Stimulated activated naive B cell treated with anti-CD40 and anti-IgM and Interleukin-4, amounts not matched to agents 10 μg/mL and 1 μg/mL and 100 μg/mL, for 72 hours (primary cell): Measurements from ENCODE around the gene CLMP.

Experiments used
- ATAC-seq, 2 donors: fragments of 150-1000 bp; cut with Tn5 transposase; replicated peaks; 2 replicates each; pipeline ENCODE4 v1.10.0; 2021; ENCODE audit warnings: moderate library complexity in 1 of 2
- DNase-seq: peaks from one replicate; pipeline ENCODE4 v3.0.0; 2021
- H3K27ac Mint-ChIP-seq: one replicate; pipeline ENCODE4 v1.8.0; 2022; ENCODE audit warnings: mild to moderate bottlenecking, mixed read lengths
- H3K27me3 Mint-ChIP-seq, 2 donors: one replicate each; pipeline ENCODE4 v1.8.0; 2022; ENCODE audit warnings: mixed read lengths in 2 of 2
- H3K36me3 Mint-ChIP-seq, 2 donors: one replicate each; pipeline ENCODE4 v1.8.0; 2022; ENCODE audit warnings: mixed read lengths in 2 of 2, mild to moderate bottlenecking in 1 of 2
- H3K4me1 Mint-ChIP-seq, 2 donors: one replicate each; pipeline ENCODE4 v1.8.0; 2022; ENCODE audit warnings: mixed read lengths in 2 of 2, mild to moderate bottlenecking in 1 of 2
- H3K4me3 Mint-ChIP-seq, 2 donors: one replicate each; pipeline ENCODE4 v1.8.0; 2022; ENCODE audit warnings: mild to moderate bottlenecking in 2 of 2, mixed read lengths in 2 of 2, moderate library complexity in 1 of 2
- H3K9me3 Mint-ChIP-seq, 2 donors: one replicate each; pipeline ENCODE4 v1.8.0; 2022; ENCODE audit warnings: mixed read lengths in 2 of 2, mild to moderate bottlenecking in 1 of 2

The CLMP gene

DNA sequence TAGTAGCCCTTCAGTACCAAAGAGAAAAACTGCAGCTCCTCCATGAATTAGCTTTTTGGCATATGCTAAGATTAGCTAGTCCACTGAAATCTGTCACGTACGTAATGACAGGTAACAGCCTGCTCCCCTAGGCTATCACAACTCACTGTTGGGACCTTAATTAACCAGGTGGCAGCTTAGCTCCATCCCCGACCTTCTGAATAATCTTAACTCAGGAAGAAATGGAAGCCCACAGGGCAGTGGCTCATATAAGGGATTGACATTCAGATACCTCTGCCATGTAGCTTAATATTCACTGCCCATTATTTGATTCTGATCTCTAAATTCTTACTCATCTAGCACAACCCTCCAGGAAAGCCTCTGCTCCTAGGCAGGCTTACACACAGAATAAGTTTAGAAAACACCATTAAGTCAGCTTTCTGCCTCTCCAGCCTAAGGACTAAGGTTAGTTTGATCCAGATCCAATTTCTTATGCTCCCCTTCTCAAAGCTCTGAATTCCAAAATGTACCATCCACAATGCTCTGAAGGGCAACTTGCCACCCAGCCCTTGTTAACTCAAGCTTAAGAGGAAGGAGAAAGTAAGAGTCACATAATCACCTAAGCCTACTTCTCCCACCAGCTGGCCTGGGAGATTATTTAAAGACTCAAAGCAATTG, 138.1 kb downstream of the CLMP start:
- ATAC-seq: no peak
- no peaks in the 10 kb centered on the region for H3K27me3 Mint-ChIP-seq
- H3K27ac Mint-ChIP-seq: peak overlapping the region; percentile 71
- H3K4me3 Mint-ChIP-seq: peak overlapping the region in 1 of 2 donors; percentile 17
- H3K36me3 Mint-ChIP-seq: peaks cover 53 to 72% of the 10 kb centered on the region in 2 donors
- no peaks in the 10 kb centered on the region for H3K9me3 Mint-ChIP-seq
- no peak for DNase-seq
- peaks cover 23 to 67% of the 10 kb centered on the region in 2 donors for H3K4me1 Mint-ChIP-seq

DNA sequence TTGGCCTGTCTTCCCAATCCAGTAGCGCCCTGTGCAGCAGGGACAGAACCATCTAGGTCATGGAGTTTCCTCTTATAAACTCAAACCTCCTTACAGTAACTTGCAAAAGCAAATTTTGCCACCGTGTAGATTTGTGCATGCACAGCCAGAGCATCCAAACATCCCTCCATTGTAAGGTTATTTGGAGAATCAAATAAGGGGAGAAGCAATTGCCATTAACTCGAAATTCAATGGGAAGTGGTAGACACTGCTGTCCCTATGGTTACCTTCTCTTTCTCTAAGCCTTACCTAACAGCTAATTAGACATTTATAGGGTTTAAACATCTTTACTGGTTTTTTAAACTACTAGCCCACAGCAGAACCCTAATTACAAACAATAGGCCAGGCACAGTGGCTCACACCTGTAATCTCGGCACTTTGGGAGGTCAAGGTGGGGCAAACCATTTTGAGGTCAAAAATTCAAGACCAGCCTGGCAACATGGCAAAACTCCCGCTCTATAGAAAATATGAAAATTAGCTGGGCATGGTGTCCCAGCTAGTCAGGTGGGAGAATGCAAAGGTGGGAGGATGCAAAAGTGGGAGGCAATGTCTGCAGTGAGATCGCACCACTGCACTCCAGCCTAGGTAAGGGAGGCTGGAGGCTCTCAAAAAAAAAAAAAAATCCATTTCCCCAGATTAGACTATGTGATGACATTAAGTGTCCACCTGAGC, 139.7 kb downstream of the CLMP start:
- no peak for ATAC-seq
- H3K4me1 Mint-ChIP-seq: peaks cover 19 to 60% of the 10 kb centered on the region in 2 donors
- H3K27ac Mint-ChIP-seq: peak overlapping the region; percentile 47
- DNase-seq: no peak
- H3K9me3 Mint-ChIP-seq: no peaks in the 10 kb centered on the region
- no peak overlapping the region for H3K4me3 Mint-ChIP-seq
- peaks cover 38 to 62% of the 10 kb centered on the region in 2 donors for H3K36me3 Mint-ChIP-seq
- no peaks in the 10 kb centered on the region for H3K27me3 Mint-ChIP-seq

DNA sequence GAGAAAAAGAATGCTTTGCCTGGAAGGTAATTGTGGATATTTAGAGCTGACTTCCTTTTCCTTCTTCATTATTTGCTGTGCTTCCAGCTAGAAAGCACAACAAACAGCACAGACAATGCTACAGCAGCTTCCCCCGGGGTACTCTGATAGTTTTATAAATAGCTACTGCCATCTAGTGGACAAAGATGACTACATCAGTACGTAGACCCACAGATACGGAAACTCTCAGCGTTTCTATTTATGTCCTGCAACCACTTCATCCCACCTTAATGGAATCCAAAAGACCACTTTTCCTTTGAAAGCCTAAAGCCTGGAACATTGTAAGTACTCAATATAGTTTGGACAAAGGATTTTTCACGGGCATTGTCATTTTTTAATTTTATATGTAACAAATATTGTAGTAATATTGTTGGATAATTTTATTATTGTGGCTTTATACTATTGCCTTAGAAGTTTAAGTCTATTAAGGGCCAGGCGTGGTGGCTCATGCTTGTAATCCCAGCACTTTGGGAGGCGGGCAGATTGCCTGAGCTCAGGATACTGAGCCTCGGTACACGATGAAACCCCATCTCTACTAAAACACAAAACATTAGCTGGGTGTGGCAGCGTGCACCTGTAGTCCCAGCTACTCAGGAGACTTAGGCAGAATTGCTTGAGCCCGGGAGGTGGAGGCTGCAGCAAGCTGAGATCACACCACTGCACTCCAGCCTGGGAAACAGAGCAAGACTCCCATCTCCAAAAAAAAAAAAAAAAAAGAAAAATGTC, 140.6 kb downstream of the CLMP start:
- Mint-ChIP-seq H3K4me1 (peaks cover 17 to 51% of the 10 kb centered on the region in 2 donors), H3K9me3 (no peaks in the 10 kb centered on the region), H3K27ac (peak overlapping the region; percentile 59), H3K36me3 (peaks cover 31 to 53% of the 10 kb centered on the region in 2 donors), H3K4me3 (no peak overlapping the region), H3K27me3 (no peaks in the 10 kb centered on the region)
- ATAC-seq: peak; percentile 85 to 88
- no peak for DNase-seq

DNA sequence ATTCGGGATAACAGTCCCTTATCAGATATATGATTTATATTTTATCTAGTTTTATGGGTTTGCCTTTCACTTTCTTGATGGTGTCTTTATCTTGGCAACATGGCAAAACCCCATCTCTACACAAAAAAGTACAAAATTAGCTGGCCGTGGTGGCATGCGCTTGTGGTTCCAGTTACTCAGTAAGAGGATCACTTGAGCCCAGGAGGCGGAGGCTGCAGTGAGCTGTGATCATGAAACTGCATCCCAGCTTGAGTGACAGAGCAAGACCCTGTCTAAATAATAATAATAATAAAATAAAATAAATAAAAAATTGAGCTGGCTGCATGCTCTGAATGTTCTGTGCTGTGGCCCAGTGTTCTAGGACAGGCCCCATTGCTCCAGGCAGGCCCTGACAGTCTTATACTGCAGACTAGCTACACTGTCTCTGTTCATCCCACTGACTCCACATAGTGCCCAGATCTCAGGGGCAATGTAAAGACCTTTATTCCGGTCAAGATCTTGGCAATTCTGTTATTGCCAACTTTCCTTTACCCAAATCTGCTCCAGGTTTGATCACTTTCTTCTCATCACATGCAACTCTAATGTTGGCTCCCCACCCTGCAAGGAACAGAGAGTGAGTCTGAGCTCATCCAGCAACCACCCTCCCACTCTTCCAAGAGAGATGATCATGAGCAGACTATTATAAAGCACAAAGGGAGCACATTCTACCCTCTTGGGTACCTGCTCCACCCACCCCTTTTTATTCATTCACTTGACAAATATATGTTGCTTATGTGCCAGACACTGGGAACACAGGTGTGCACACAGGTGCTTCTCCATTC, 141.9 kb downstream of the CLMP start:
- Mint-ChIP-seq H3K27me3 (no peaks in the 10 kb centered on the region), H3K27ac (no peak overlapping the region), H3K4me3 (no peak overlapping the region), H3K9me3 (no peaks in the 10 kb centered on the region), H3K4me1 (peaks cover 8 to 38% of the 10 kb centered on the region in 2 donors), H3K36me3 (peaks cover 18 to 39% of the 10 kb centered on the region in 2 donors)
- ATAC-seq: peak; percentile 15 to 16
- DNase-seq: no peak

DNA sequence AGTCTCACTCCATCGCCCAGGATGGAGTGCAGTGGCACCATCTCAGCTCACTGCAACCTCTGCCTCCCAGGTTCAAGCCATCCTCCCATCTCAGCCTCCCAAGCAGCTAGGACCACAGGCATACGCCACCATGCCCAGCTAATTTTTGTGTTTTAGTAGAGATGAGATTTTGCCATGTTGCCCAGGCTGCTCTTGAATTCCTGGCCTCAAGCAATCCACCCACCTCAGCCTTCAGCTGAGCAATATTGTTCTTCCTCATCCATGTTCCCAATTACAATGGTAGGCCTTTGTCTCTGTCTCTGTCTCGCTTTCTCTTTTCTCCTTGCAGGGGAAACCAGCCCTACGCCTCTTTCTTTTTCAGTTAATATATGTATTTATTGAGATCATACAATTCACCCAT, 143.4 kb downstream of the CLMP start:
- no peak for ATAC-seq
- H3K27ac Mint-ChIP-seq: no peak overlapping the region

DNA sequence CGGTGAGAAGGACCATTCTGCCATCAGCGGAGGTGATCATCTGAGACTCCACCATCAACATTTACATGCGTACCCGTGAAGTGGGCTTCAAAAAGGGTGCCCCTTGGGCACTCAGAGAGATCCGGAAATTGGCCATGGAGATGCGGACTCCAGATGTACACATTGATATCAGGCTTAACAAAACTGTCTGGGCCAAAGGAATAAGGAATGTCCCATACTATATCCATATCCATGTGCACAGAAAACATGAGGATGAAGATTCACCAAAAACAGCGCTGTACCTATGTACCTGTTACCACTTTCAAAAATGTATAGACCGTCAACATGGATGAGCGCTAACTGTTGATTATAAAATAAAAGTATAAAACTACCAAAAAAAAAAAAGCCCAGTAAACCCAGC, 143.9 kb downstream of the CLMP start:
- Mint-ChIP-seq H3K4me3 (no peak overlapping the region), H3K36me3 (peaks cover 6 to 21% of the 10 kb centered on the region in 2 donors), H3K4me1 (peaks cover 4 to 23% of the 10 kb centered on the region in 2 donors), H3K9me3 (no peaks in the 10 kb centered on the region), H3K27me3 (no peaks in the 10 kb centered on the region), H3K27ac (no peak overlapping the region)
- no peak for DNase-seq
- no peak for ATAC-seq

More for the DNA sequence above, 143.4 kb downstream of the CLMP start:
- Mint-ChIP-seq H3K4me1 (peaks cover 6 to 28% of the 10 kb centered on the region in 2 donors), H3K27me3 (no peaks in the 10 kb centered on the region), H3K4me3 (no peak overlapping the region), H3K36me3 (peaks cover 7 to 26% of the 10 kb centered on the region in 2 donors), H3K9me3 (no peaks in the 10 kb centered on the region)
- DNase-seq: no peak

DNA sequence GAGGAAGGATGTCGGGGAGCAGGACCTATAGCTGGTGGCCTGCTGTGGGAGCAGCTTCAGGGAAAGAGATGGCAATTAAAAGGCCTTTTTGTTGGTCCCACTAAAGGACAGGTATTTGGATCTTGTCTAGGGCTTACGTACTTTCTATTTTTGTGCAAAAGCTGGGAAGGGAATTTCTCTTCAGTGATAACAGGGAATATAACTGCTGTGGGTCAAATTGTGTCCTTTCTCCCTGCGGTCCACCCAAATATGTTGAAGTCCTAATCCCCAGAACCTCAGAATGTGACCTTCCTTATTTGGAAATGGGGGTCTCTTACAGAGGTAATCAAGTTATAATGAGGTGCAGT, 147.1 kb downstream of the CLMP start:
- peaks cover 0 to 8% of the 10 kb centered on the region in 2 donors for H3K36me3 Mint-ChIP-seq
- H3K27ac Mint-ChIP-seq: no peak overlapping the region
- no peaks in the 10 kb centered on the region for H3K9me3 Mint-ChIP-seq
- ATAC-seq (no peak), DNase-seq (no peak)
- H3K4me1 Mint-ChIP-seq: peaks cover 0 to 2% of the 10 kb centered on the region in 2 donors
- H3K4me3 Mint-ChIP-seq: no peak overlapping the region
- H3K27me3 Mint-ChIP-seq: no peaks in the 10 kb centered on the region

DNA sequence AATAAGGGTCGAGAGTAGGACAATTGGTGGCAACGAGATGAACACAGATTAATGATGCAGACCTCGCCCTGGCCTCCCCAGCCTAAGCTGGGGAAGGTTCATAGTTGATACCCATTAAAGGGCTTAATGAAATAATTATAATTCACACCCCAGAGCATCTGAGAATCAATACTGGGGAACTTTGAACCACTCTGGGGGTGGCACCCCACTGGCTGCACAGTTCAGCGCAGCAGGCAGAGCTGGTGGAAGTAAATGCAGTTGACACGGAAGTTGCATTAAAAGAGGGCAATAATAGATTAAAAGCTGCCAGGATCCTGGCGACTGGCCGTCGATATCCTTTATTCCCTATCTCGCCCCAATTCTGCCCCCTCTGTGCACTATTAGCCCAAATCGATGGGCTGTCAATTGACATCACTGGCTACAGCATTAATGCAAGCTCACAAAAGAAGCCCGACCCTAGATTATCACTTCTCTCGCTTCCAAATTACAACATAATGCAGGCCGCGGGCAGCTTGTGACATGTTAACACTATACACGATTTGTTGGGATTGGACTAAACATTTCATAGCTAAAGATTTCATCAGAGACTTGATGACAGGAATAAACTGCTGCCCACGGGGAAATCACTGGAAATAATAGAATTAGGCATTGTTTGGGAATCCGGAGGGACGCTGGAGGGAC, 147.6 kb downstream of the CLMP start:
- no peaks in the 10 kb centered on the region for H3K27me3 Mint-ChIP-seq
- DNase-seq: no peak
- H3K4me1 Mint-ChIP-seq: peaks cover 0 to 2% of the 10 kb centered on the region in 2 donors
- peaks cover 0 to 8% of the 10 kb centered on the region in 2 donors for H3K36me3 Mint-ChIP-seq
- H3K9me3 Mint-ChIP-seq: no peaks in the 10 kb centered on the region
- ATAC-seq: no peak
- no peak overlapping the region for H3K27ac Mint-ChIP-seq
- no peak overlapping the region for H3K4me3 Mint-ChIP-seq

DNA sequence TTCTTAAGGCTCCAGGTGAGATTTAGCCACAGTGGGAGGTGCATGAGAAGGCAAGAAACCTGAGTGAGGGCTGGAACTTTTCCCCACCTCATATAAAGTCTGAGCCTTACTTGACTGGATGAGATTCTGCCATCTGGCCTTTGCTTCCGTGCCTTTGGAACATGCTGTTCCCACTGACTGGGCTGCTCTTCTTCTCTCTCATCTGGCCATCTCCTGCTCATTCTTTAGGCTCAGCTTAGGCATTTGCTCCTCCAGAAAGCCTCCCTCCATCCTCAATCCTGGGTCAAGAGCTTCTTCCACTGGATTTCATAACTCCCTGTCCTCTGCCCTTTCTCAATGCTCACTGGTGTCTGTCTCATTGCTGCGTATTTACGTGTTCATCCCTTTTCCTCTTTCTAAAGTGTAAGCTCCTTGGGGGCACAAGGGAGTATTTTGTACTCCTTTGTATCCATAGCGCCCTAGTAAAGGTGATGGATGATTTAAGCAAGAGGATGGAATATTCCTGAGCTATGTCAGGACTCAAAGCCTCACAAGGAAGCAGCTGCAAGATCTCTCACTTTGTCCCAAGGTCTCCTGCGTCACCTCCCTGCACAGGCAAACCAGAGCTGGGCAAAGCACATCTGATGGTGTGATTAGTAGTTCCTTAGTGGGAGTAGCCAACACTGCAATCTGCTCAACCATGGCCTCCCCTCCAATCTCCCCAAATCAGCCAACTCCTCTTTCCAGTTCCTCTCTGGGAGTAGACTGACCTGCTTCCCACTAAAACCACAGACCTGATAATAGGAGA, 148.4 kb downstream of the CLMP start:
- DNase-seq (no peak), ATAC-seq (no peak)
- H3K4me3 Mint-ChIP-seq: no peak overlapping the region
- H3K36me3 Mint-ChIP-seq: peaks cover 0 to 3% of the 10 kb centered on the region in 2 donors
- H3K27ac Mint-ChIP-seq: no peak overlapping the region
- H3K4me1 Mint-ChIP-seq: peaks cover 0 to 2% of the 10 kb centered on the region in 2 donors
- H3K9me3 Mint-ChIP-seq: no peaks in the 10 kb centered on the region
- H3K27me3 Mint-ChIP-seq: no peaks in the 10 kb centered on the region

DNA sequence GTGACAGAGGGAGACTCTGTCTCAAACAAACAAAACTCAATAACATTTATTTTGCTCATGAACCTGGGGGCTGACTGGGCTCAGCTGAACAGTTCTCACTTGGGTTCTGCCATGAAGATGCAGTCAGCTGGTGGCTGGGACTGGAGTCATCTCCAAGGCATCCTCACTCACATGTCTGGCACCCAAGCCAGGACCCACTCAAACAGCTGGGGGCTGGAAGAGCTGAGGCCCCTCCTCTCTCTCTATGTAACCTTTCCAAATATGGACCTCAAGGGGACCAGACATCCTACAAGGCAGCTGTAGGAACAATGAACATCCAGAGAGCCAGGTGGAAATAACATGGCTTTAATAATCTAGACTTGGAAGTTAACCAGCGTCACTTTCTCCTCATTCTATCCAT, 149.9 kb downstream of the CLMP start:
- H3K9me3 Mint-ChIP-seq: no peaks in the 10 kb centered on the region
- peaks cover 0 to 2% of the 10 kb centered on the region in 2 donors for H3K4me1 Mint-ChIP-seq
- no peak overlapping the region for H3K4me3 Mint-ChIP-seq
- H3K36me3 Mint-ChIP-seq: peaks cover 0 to 4% of the 10 kb centered on the region in 2 donors
- no peak for DNase-seq
- H3K27me3 Mint-ChIP-seq: no peaks in the 10 kb centered on the region
- H3K27ac Mint-ChIP-seq: no peak overlapping the region
- no peak for ATAC-seq

DNA sequence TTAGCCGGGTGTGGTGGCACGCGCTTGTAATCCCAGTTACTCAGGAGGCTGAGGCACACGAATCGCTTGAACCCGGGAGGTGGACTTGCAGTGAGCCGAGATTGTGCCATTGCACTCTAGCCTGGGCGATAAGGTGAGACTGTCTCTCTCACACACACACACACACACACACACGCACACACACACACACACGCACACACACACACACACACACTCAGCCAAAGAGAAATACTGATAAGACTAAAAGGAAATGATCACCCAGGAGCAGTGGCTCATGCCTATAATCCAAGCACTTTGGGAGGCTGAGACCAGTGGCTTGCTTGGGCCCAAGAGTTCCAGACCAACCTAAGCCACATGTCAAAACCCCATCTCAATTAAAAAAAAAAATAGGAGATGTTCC, 153.9 kb downstream of the CLMP start:
- Mint-ChIP-seq H3K9me3 (no peaks in the 10 kb centered on the region), H3K4me1 (no peaks in the 10 kb centered on the region), H3K27me3 (no peaks in the 10 kb centered on the region), H3K27ac (peak overlapping the region; percentile 43), H3K4me3 (no peak overlapping the region), H3K36me3 (peaks cover 0 to 4% of the 10 kb centered on the region in 2 donors)
- no peak for DNase-seq
- no peak for ATAC-seq

DNA sequence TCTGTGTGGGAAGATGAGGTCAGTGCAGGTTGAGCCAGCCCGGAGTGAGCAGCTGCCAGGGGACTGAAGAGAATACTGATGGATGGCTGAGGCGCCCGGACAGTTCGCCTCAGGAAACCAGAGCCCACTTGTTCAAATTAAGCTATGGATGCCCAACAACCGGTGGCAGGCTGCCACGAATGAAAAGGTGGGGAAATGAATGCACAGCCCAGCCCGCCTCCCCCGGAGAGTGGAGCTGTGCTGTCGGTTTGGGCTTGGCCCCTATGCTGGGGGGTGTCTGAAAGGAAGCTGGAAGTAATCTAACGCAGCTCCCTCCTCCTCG, 155.0 kb downstream of the CLMP start:
- ATAC-seq: no peak
- Mint-ChIP-seq H3K27me3 (no peaks in the 10 kb centered on the region), H3K4me1 (no peaks in the 10 kb centered on the region), H3K4me3 (no peak overlapping the region), H3K9me3 (no peaks in the 10 kb centered on the region), H3K27ac (no peak overlapping the region), H3K36me3 (peaks cover 0 to 4% of the 10 kb centered on the region in 2 donors)
- DNase-seq: no peak

DNA sequence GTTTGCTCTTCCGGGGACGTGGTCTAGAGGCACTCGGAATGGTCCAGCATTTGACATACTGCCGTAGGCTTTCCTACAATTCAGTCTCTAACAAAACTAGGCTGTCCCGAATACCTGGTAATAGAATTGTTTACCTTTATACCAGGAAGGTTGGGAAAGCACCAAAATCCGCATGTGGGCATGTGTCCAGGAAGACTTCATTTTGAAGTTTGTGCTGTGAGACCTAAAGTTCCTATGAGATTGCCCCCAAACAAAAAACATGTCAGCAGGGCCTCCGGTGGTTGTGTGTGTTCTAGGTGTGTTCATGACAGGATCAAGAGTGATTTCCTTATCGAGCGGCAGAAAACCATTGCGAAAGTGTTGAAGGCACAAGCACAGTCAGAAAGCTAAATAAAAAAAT, 159.2 kb downstream of the CLMP start:
- H3K4me1 Mint-ChIP-seq: no peaks in the 10 kb centered on the region
- no peak overlapping the region for H3K4me3 Mint-ChIP-seq
- H3K27ac Mint-ChIP-seq: no peak overlapping the region
- H3K9me3 Mint-ChIP-seq: no peaks in the 10 kb centered on the region
- ATAC-seq: no peak
- no peak for DNase-seq
- peaks cover 0 to 2% of the 10 kb centered on the region in 2 donors for H3K36me3 Mint-ChIP-seq
- H3K27me3 Mint-ChIP-seq: no peaks in the 10 kb centered on the region
